Measurements from ENCODE around the gene MOB1B.
"Not testable (repeated sequence)": the region's sequence is repeated elsewhere in the genome, so short reads cannot be mapped to it uniquely, and the experiment has no call there.

Gene MOB1B

GRCh38 chr4:70956549-70957210, 54.5 kb downstream of the MOB1B start:
- no peak for DNase-seq (ENCODE audit: low read depth in 2 of 2)

- no peak for DNase-seq (ENCODE audit: low read depth in 2 of 2)
Observed at GRCh38 chr4:70958681-70959080, 56.5 kb downstream of the MOB1B start.

- no peak for DNase-seq (ENCODE audit: low read depth in 2 of 2)
Observed at GRCh38 chr4:70969076-70969475, 66.9 kb downstream of the MOB1B start.

GRCh38 chr4:70976252-70976651, 74.1 kb downstream of the MOB1B start:
- no peak for DNase-seq (ENCODE audit: low read depth in 2 of 2)

- DNase-seq (ENCODE audit: low read depth in 2 of 2), result no peak
Observed at GRCh38 chr4:70979445-70980008, 77.4 kb downstream of the MOB1B start.

- no peak for DNase-seq (ENCODE audit: low read depth in 2 of 2)
Observed at GRCh38 chr4:70980196-70980595, 78.0 kb downstream of the MOB1B start.

- DNase-seq (ENCODE audit: low read depth in 2 of 2), result no peak
Observed at GRCh38 chr4:70984106-70984505, 81.9 kb downstream of the MOB1B start.

- DNase-seq (ENCODE audit: low read depth in 2 of 2), result no peak
Observed at GRCh38 chr4:70984589-70984988, 82.4 kb downstream of the MOB1B start.

GRCh38 chr4:70991596-70991995, 89.4 kb downstream of the MOB1B start:
- DNase-seq (ENCODE audit: low read depth in 2 of 2), result no peak

GRCh38 chr4:70992391-70992881, 90.3 kb downstream of the MOB1B start:
- no peak for DNase-seq (ENCODE audit: low read depth in 2 of 2)

- peak; percentile 54 to 74 for DNase-seq (ENCODE audit: low read depth in 2 of 2)
Observed at GRCh38 chr4:70993181-70994068, 91.3 kb downstream of the MOB1B start, which contains the start of gene DCK. Gene DCK (plus strand): TSS chr4:70993649. CDS start chr4:70993836, 187 bp downstream.

GRCh38 chr4:70994069-70994366, 91.8 kb downstream of the MOB1B start:
- no peak for DNase-seq (ENCODE audit: low read depth in 2 of 2)

GRCh38 chr4:70994387-70995099, 92.4 kb downstream of the MOB1B start:
- DNase-seq (ENCODE audit: low read depth in 2 of 2), result no peak

- DNase-seq (ENCODE audit: low read depth in 2 of 2), result no peak
Observed at GRCh38 chr4:70996018-70996360, 93.8 kb downstream of the MOB1B start.

- DNase-seq (ENCODE audit: low read depth in 2 of 2), result no peak
Observed at GRCh38 chr4:70997036-70997435, 94.9 kb downstream of the MOB1B start.

GRCh38 chr4:70997546-70997945, 95.4 kb downstream of the MOB1B start:
- no peak for DNase-seq (ENCODE audit: low read depth in 2 of 2)

GRCh38 chr4:70999639-71000038, 97.5 kb downstream of the MOB1B start:
- DNase-seq (ENCODE audit: low read depth in 2 of 2), result not testable (repeated sequence)

GRCh38 chr4:71001363-71001762, 99.2 kb downstream of the MOB1B start:
- not testable (repeated sequence) for DNase-seq (ENCODE audit: low read depth in 2 of 2)

GRCh38 chr4:71004281-71004851, 102.2 kb downstream of the MOB1B start:
- DNase-seq (ENCODE audit: low read depth in 2 of 2), result peak in 1 of 2 donors; percentile 24

GRCh38 chr4:71005025-71005424, 102.9 kb downstream of the MOB1B start:
- DNase-seq (ENCODE audit: low read depth in 2 of 2), result not testable (repeated sequence)

GRCh38 chr4:71006203-71006907, 104.2 kb downstream of the MOB1B start:
- DNase-seq (ENCODE audit: low read depth in 2 of 2), result no peak

Data from stimulated activated CD4-positive, alpha-beta T cell treated with anti-CD3 and anti-CD28 coated beads, Interleukin-1b, Interleukin-23, amount 100 ng/mL, for 1 hour (primary cell).